Adrenal gland (tissue), 5 donors: ENCODE results near the gene PPP2R3B.

ENCODE experiments used
- POLR2A ChIP-seq, 2 donors: fragments of 450-650 bp; IDR thresholded peaks; one replicate each; pipeline ENCODE4 v1.6.1; 2017; ENCODE audit warnings: antibody characterized with exemption in 2 of 2, mild to moderate bottlenecking in 2 of 2, moderate library complexity in 1 of 2
- TF ChIP-seq, protein P1 (sequence below), 6 experiments: fragments of 450-650 bp in 4 of 6; fragments of 200-600 bp in 2 of 6; sonication (generic) in 1 of 6; IDR thresholded peaks; 1 replicate in 5 of 6; 2 replicates in 1 of 6; pipeline versions ENCODE4 v1.5.1 to v1.8.0; 2016 to 2021; ENCODE audit warnings: antibody characterized with exemption in 6 of 6, mild to moderate bottlenecking in 2 of 6, moderate library complexity in 1 of 6
- donor health status: DM: no; HTN: no; CAD: no.

GRCh38 chrX:426881-427280 is 40.2 kb upstream of the PPP2R3B start:
- TF ChIP-seq, protein P1, sequence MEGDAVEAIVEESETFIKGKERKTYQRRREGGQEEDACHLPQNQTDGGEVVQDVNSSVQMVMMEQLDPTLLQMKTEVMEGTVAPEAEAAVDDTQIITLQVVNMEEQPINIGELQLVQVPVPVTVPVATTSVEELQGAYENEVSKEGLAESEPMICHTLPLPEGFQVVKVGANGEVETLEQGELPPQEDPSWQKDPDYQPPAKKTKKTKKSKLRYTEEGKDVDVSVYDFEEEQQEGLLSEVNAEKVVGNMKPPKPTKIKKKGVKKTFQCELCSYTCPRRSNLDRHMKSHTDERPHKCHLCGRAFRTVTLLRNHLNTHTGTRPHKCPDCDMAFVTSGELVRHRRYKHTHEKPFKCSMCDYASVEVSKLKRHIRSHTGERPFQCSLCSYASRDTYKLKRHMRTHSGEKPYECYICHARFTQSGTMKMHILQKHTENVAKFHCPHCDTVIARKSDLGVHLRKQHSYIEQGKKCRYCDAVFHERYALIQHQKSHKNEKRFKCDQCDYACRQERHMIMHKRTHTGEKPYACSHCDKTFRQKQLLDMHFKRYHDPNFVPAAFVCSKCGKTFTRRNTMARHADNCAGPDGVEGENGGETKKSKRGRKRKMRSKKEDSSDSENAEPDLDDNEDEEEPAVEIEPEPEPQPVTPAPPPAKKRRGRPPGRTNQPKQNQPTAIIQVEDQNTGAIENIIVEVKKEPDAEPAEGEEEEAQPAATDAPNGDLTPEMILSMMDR (IDR thresholded peaks at IDR 0.05): no peak
- no peak for TF ChIP-seq POLR2A (IDR thresholded peaks at IDR 0.05)
